Breast epithelium (tissue), 3 donors: ENCODE measurements around the gene TRIP4.

ENCODE experiments used
- POLR2A ChIP-seq: fragments of 450-650 bp; IDR thresholded peaks from one replicate; pipeline ENCODE4 v1.6.1; 2016; ENCODE audit warnings: antibody characterized with exemption, mild to moderate bottlenecking, moderate library complexity
- POLR2AphosphoS5 ChIP-seq, 3 donors: sonication (generic); formaldehyde crosslinking; IDR thresholded peaks; one replicate each; pipeline ENCODE4 v1.6.1; 2017; ENCODE audit warnings: antibody characterized with exemption in 3 of 3
- TF ChIP-seq, protein P1 (sequence below), 3 donors: fragments of 450-650 bp; IDR thresholded peaks; one replicate each; pipeline ENCODE4 v1.5.1; 2016 to 2017; ENCODE audit warnings: antibody characterized with exemption in 3 of 3, mild to moderate bottlenecking in 3 of 3, moderate library complexity in 3 of 3

DNA sequence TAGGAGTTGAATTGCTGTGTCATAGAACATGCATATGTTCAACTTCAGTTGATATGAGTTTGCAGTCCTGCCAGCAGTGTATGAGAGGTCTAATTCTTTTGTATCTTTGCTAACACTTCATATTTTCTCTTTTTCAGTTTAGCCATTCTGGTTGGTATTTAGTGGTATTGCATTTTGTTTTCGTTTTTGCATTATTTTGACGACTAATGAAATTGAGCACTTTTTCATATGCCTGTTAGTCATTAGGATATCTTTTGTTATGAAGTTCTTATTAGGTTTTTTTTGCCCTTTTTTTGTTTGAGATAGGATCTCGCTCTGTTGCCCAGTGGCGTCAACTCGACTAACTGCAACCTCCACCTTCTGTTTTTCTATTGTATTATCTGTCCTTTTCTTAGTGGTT is 9.2 kb downstream of the TRIP4 start:
- TF ChIP-seq POLR2AphosphoS5 (IDR thresholded peaks at IDR 0.05) (no peak), POLR2A (no peak)
- TF ChIP-seq, protein P1, sequence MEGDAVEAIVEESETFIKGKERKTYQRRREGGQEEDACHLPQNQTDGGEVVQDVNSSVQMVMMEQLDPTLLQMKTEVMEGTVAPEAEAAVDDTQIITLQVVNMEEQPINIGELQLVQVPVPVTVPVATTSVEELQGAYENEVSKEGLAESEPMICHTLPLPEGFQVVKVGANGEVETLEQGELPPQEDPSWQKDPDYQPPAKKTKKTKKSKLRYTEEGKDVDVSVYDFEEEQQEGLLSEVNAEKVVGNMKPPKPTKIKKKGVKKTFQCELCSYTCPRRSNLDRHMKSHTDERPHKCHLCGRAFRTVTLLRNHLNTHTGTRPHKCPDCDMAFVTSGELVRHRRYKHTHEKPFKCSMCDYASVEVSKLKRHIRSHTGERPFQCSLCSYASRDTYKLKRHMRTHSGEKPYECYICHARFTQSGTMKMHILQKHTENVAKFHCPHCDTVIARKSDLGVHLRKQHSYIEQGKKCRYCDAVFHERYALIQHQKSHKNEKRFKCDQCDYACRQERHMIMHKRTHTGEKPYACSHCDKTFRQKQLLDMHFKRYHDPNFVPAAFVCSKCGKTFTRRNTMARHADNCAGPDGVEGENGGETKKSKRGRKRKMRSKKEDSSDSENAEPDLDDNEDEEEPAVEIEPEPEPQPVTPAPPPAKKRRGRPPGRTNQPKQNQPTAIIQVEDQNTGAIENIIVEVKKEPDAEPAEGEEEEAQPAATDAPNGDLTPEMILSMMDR (IDR thresholded peaks at IDR 0.05): no peak
